IMR-90 (cell line): Measurements from ENCODE around the gene VPS52.

Source experiments
- CEBPB ChIP-seq: IDR thresholded peaks from 2 replicates; pipeline ENCODE4 v1.6.1; 2012; ENCODE audit warnings: low read depth, low read length, improper control_type of control experiment
- CTCF ChIP-seq: conservative IDR thresholded peaks from 2 replicates; pipeline ENCODE4 v1.5.1; 2012; ENCODE audit warnings: mild to moderate bottlenecking, low read depth, low read length, improper control_type of control experiment
- ELK1 ChIP-seq: fragments of 150-350 bp; IDR thresholded peaks from 2 replicates; pipeline ENCODE4 v1.6.1; 2016; ENCODE audit warnings: low read depth, mild to moderate bottlenecking, low read length, moderate library complexity, borderline replicate concordance
- POLR2A ChIP-seq: IDR thresholded peaks from 2 replicates; pipeline ENCODE4 v1.6.1; 2012; ENCODE audit warnings: mild to moderate bottlenecking, low read depth, low read length
- RAD21 ChIP-seq: IDR thresholded peaks from 2 replicates; pipeline ENCODE4 v1.6.1; 2012; ENCODE audit warnings: low read length, improper control_type of control experiment

GRCh38 chr6:33318426-33319073 lies 46.9 kb upstream of the VPS52 start:
- TF ChIP-seq CTCF (no peak), POLR2A (no peak), CEBPB (no peak), RAD21 (no peak), ELK1 (no peak)
